AG04450 (cell line): ENCODE measurements around the gene NCF1. TPM values are rescaled to one million over a fixed set of nuclear protein-coding genes. Genes with fewer than 3 reads are reported as not detected.

Experiments used
- polyA plus RNA-seq: library from polyadenylated mRNA; depleted of rRNA; stranded (reverse); fragments of >200 nt; gene quantifications from 2 replicates; pipeline ENCODE4 v1.2.3, GENCODE V29; 2011; rRNA removed

Gene NCF1
- polyA plus RNA-seq, 1 experiment = not detected

Other genes starting within 250 kb of the NCF1 start
- 91.2 and 115 TPM in 2 replicates for gene GTF2I, start 116.3 kb upstream of the NCF1 start, polyA plus RNA-seq
- 23.0 and 24.0 TPM in 2 replicates for gene GTF2IRD2, start 77.6 kb downstream of the NCF1 start, polyA plus RNA-seq
- 3.9 and 8.2 TPM in 2 replicates for gene CASTOR2, start 190.7 kb downstream of the NCF1 start, polyA plus RNA-seq